C4-2B (cell line): ENCODE measurements around the gene SEMA6A.

ENCODE experiments used
- H3K27ac ChIP-seq: fragments of 450-650 bp; 2 replicates; pipeline ENCODE4 v1.5.1; 2017
- ZFX ChIP-seq: fragments of 450-650 bp; IDR thresholded peaks from 2 replicates; pipeline ENCODE4 v1.6.1; 2017
- TF ChIP-seq, protein P1 (sequence below): fragments of 450-650 bp; conservative IDR thresholded peaks from 2 replicates; pipeline ENCODE4 v1.5.1; 2017; ENCODE audit warnings: mild to moderate bottlenecking

Gene SEMA6A

DNA sequence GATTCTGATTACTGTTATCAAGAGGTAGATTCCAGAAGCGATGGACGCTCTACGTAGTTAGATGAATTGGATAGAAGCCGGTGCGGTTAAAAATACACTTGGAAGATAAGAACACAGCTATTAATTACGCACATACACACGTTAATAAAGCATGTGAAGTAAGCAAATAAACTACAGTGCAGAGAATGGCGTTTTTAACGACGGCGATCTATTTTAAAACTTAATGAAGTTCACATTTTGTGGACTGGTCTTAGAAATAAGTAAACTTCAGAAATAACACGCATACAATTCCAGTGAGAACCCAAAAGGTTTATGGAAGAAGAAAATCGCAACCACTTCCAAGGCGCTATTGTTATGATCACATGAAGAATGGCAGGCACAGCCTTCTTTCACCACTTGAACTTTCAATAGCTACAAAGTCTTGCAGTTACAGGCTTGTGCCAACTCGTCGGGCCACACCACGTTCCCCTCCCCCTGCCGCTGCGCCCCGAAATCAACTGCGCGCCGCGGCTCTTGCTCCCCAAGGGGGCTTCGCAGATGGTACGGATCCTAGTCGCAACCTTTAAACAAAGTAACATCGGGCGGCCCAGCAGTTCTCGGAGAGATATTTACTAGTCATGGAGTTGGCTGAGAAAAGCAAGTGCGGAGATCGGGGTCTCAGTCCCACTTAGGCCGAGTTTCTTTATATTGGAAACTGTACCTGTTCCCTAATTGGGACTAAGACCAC, 866 bp upstream of the SEMA6A start:
- H3K27ac ChIP-seq = no peak overlapping the region
- no peak for TF ChIP-seq ZFX
- TF ChIP-seq, protein P1, sequence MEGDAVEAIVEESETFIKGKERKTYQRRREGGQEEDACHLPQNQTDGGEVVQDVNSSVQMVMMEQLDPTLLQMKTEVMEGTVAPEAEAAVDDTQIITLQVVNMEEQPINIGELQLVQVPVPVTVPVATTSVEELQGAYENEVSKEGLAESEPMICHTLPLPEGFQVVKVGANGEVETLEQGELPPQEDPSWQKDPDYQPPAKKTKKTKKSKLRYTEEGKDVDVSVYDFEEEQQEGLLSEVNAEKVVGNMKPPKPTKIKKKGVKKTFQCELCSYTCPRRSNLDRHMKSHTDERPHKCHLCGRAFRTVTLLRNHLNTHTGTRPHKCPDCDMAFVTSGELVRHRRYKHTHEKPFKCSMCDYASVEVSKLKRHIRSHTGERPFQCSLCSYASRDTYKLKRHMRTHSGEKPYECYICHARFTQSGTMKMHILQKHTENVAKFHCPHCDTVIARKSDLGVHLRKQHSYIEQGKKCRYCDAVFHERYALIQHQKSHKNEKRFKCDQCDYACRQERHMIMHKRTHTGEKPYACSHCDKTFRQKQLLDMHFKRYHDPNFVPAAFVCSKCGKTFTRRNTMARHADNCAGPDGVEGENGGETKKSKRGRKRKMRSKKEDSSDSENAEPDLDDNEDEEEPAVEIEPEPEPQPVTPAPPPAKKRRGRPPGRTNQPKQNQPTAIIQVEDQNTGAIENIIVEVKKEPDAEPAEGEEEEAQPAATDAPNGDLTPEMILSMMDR = no peak

DNA sequence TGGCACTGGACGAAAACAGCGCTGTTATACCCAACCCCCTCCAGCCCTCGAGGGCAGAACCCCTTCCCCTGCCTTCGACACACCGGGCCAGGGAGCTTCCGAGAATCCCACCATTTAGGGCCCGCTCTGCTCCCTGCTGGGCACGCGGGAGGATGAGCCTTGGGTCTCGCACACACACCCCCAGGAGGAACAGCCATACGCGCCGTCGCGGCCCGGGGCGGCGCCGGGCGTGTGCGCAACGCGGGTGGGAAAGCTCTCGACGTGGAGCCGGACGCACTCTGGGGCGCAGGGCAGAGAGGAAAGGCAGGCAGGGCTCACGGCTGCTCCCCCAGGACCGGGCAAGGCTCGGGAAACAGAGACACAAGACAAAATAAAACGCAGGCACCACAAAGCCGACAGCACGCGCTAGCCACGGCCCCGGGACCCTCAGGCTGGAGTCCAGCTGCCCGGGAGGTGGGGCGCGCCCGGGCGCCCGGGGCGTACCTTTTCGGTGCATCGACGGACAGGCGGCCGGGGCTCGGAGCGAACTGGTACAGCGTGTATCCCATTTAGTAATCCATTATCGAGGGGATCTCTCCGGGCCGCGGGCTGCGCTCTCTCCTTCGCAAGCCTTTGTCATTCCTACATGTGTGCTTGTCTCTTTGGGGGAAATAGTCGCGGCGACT, 789 bp downstream of the SEMA6A start:
- H3K27ac ChIP-seq = no peak overlapping the region
- TF ChIP-seq, protein P1 = no peak
- no peak for TF ChIP-seq ZFX

DNA sequence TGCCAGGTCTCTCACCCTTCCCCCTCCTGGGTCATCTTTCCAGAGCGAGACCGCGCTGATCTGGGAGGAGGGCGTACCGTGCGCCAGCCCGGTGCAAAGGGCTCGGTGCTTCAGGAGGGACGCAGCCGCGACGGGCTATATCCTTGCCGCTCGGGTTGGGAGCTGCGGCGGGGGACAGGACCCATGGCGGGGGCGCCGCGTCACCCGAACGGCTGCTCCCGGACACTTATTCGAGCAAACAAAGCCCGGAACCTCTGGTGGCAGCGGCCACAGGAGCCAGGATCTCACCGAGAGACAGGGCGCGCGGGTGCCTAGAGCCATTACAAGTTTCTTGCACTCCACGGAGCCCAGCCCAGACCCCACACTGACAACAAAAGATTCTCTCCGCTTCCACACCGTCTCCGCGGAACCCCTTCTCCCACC, 1.3 kb downstream of the SEMA6A start:
- H3K27ac ChIP-seq = no peak overlapping the region
- TF ChIP-seq, protein P1 = no peak
- no peak for TF ChIP-seq ZFX

DNA sequence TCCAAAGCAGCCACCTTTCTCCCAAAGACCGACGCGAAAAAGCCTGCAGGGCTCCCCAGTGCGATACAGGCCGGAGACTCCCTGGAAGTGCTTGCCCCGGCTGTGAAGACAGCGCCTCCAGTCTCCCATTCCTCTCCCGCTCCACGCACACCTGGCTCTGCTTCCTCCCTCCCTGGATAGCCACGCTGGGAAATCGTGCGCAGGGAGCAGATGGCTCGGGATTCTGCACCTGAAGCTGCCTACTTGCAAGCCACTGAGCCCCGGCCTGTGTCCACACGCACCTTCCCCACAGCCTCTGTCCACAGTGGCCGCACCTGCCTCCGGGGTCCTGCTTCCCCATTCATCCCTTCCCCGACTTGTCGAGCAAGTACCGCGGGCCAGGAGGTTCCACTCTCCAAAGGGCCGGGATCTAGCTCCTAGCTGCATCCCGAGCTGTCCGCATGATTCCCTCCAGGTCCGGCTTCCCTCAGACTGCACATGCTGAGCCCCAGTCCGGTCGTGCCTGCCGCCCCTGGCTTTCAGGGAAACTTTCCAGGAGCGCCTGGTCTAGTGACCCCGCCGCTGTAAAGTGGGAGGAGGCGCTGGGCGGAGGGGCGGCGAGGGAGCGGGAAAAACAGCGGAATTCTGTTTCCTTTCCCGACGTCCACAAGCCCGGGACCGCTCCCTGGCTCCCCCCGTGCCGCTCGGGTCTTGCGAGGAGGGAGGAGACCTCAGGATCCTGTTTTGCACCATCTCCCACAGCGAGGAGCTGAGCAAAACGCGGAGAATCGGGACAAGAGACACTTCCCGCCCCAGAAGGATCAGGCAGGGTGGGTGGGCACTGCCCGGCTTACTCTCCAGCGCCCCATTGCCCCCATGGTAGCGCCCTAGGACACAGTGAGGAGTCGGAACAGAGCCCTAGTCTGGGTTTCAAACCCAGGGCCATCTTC, 2.0 kb downstream of the SEMA6A start:
- H3K27ac ChIP-seq = no peak overlapping the region
- TF ChIP-seq, protein P1 = no peak
- TF ChIP-seq ZFX = no peak

DNA sequence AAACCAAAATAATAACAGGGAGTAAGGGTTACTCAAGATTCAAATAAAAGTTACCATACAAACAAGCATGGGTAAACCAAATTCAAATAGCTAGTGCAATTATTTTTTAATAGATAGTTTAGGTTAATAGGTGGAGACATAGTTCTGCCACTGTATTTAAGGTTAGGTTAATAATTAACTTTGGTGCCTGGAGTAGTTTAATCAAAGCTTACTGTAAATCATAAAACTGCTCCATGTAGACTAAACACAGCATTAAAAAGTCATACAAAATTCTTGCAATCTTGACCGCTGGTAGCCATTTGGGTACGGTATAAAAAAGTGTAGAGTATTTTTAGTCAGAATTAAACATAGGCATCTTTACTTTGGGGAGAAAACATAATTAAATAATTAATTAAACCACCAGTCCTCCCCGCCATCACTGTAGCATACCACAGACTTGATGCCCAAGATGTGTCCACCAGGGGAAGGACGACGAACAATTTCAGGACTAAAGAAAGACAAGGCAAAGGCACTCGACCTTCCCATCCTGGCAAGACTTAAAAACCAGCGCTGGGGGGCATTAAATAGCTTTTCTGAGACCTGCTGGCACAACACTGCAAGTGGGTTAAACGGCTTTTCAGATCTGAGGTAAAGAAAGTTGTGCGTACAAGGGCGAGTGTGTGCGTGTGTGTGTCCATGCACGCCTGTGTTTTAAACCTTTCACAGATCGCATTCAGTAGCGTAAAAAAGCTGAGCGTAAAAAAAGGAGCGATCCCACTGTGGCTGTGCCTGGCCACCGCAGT, 2.9 kb downstream of the SEMA6A start:
- no peak for TF ChIP-seq ZFX
- TF ChIP-seq, protein P1 = no peak
- no peak overlapping the region for H3K27ac ChIP-seq

DNA sequence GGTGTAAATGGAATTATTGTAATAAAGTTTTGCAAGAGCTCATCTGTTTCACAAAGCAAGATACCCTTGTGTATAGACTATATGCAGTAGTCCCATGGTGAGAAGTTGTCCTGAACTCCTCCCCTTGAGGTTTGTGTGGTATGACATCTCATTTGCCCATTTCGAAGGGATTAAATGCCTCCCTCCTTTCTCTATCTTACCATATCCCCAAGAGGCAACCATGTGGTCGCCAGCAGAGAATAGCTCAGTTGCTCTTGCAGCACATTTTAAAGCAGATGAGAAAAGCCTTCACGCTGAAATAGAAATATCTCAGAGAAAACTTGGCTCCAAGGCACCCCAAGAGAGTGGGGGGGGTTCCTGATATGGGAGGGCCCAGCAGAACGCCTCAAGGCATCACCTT, 4.6 kb downstream of the SEMA6A start:
- H3K27ac ChIP-seq = no peak overlapping the region
- TF ChIP-seq ZFX = no peak
- TF ChIP-seq, protein P1 = no peak
